Hematopoietic multipotent progenitor cell (in vitro differentiated cells): Measurements from ENCODE around the gene AHRR. TPM values are rescaled to one million over a fixed set of nuclear protein-coding genes. Genes with fewer than 3 reads are reported as not detected.

Experiments
- DNase-seq, 3 donors: peaks; one replicate each; pipeline ENCODE4 v3.0.0-alpha.2; 2011 to 2015; ENCODE audit warnings: low read depth in 2 of 3, low spot score in 2 of 3
- total RNA-seq: library from RNA; depleted of rRNA; stranded (reverse); fragments of >200 nt; gene quantifications from one replicate; pipeline ENCODE4 v1.2.3, GENCODE V29; 2012

Gene AHRR
- total RNA-seq, 1 donor = 0.54 TPM

GRCh38 chr5:435961-436640, 114.6 kb downstream of the AHRR start:
- no peak for DNase-seq

- DNase-seq = no peak
Measured at GRCh38 chr5:436641-436975, 115.1 kb downstream of the AHRR start.

GRCh38 chr5:437281-437771, 115.8 kb downstream of the AHRR start:
- DNase-seq = no peak

GRCh38 chr5:438481-438981, 117.0 kb downstream of the AHRR start:
- no peak for DNase-seq

GRCh38 chr5:439181-439580, 117.7 kb downstream of the AHRR start:
- DNase-seq = no peak

- DNase-seq = no peak
Measured at GRCh38 chr5:439636-440035, 118.1 kb downstream of the AHRR start.

GRCh38 chr5:440401-441201, 119.1 kb downstream of the AHRR start:
- no peak for DNase-seq

- no peak for DNase-seq
Measured at GRCh38 chr5:441996-442334, 120.5 kb downstream of the AHRR start.

GRCh38 chr5:442335-443238, 121.1 kb downstream of the AHRR start, which contains the start of gene EXOC3:
EXOC3 (plus strand) TSS chr5:443176; CDS start chr5:446206, 3,030 bp downstream.
- DNase-seq = peak; percentile 50 to 66 (median 63)

- DNase-seq = peak in 1 of 3 donors; percentile 18
Measured at GRCh38 chr5:443239-444151, 122.0 kb downstream of the AHRR start.

- DNase-seq = no peak
Measured at GRCh38 chr5:444226-444625, 122.7 kb downstream of the AHRR start.

GRCh38 chr5:445591-445990, 124.1 kb downstream of the AHRR start:
- no peak for DNase-seq

GRCh38 chr5:446066-446882, 124.8 kb downstream of the AHRR start:
- no peak for DNase-seq

GRCh38 chr5:446883-447263, 125.4 kb downstream of the AHRR start:
- peak in 1 of 3 donors; percentile 65 for DNase-seq

GRCh38 chr5:447501-447900, 126.0 kb downstream of the AHRR start:
- DNase-seq = no peak

- DNase-seq = no peak
Measured at GRCh38 chr5:448061-448765, 126.7 kb downstream of the AHRR start.

GRCh38 chr5:448766-449090, 127.2 kb downstream of the AHRR start:
- DNase-seq = no peak

- no peak for DNase-seq
Measured at GRCh38 chr5:449151-449550, 127.6 kb downstream of the AHRR start.
